ENCODE measurements around the gene HMOX1.
A peak's percentile ranks its signal among the peaks of the same experiment; 100 is the strongest.
"Not testable (repeated sequence)": the region's sequence is repeated elsewhere in the genome, so short reads cannot be mapped to it uniquely, and the experiment has no call there.

Gene HMOX1

GRCh38 chr22:35380013-35380412, 883 bp upstream of the HMOX1 start:
- DNase-seq (ENCODE audit: low read depth), result no peak

- DNase-seq (ENCODE audit: low read depth), result no peak
Measured at GRCh38 chr22:35381424-35382009, 621 bp downstream of the HMOX1 start.

GRCh38 chr22:35383679-35384071, 2.8 kb downstream of the HMOX1 start:
- DNase-seq (ENCODE audit: low read depth), result no peak

GRCh38 chr22:35384527-35384926, 3.6 kb downstream of the HMOX1 start:
- DNase-seq (ENCODE audit: low read depth), result no peak

- DNase-seq (ENCODE audit: low read depth), result no peak
Measured at GRCh38 chr22:35384975-35385588, 4.2 kb downstream of the HMOX1 start.

GRCh38 chr22:35386670-35387288, 5.9 kb downstream of the HMOX1 start:
- DNase-seq (ENCODE audit: low read depth), result no peak

- DNase-seq (ENCODE audit: low read depth), result no peak
Measured at GRCh38 chr22:35390933-35391332, 10.0 kb downstream of the HMOX1 start.

GRCh38 chr22:35392357-35392756, 11.5 kb downstream of the HMOX1 start:
- no peak for DNase-seq (ENCODE audit: low read depth)

GRCh38 chr22:35393116-35394010, 12.5 kb downstream of the HMOX1 start:
- no peak for DNase-seq (ENCODE audit: low read depth)

GRCh38 chr22:35394011-35394312, 13.1 kb downstream of the HMOX1 start:
- no peak for DNase-seq (ENCODE audit: low read depth)

- DNase-seq (ENCODE audit: low read depth), result no peak
Measured at GRCh38 chr22:35394810-35395563, 14.1 kb downstream of the HMOX1 start.

GRCh38 chr22:35396622-35397021, 15.7 kb downstream of the HMOX1 start:
- DNase-seq (ENCODE audit: low read depth), result not testable (repeated sequence)

GRCh38 chr22:35397095-35397904, 16.4 kb downstream of the HMOX1 start:
- DNase-seq (ENCODE audit: low read depth), result no peak

GRCh38 chr22:35398591-35398973, 17.7 kb downstream of the HMOX1 start:
- no peak for DNase-seq (ENCODE audit: low read depth)

- DNase-seq (ENCODE audit: low read depth), result no peak
Measured at GRCh38 chr22:35399114-35399677, 18.3 kb downstream of the HMOX1 start.

- DNase-seq (ENCODE audit: low read depth), result peak; percentile 94
Measured at GRCh38 chr22:35399678-35400500, 19.0 kb downstream of the HMOX1 start, which contains the start of gene MCM5. Gene MCM5, plus strand, starts transcription at chr22:35400140. Its CDS starts 299 bp downstream, at chr22:35400439.

- DNase-seq (ENCODE audit: low read depth), result no peak
Measured at GRCh38 chr22:35400501-35400790, 19.6 kb downstream of the HMOX1 start.

GRCh38 chr22:35401863-35402262, 21.0 kb downstream of the HMOX1 start:
- no peak for DNase-seq (ENCODE audit: low read depth)

GRCh38 chr22:35403356-35403755, 22.5 kb downstream of the HMOX1 start:
- no peak for DNase-seq (ENCODE audit: low read depth)

GRCh38 chr22:35404176-35404575, 23.3 kb downstream of the HMOX1 start:
- DNase-seq (ENCODE audit: low read depth), result no peak

Data from GM04504 (cell line).